Heart left ventricle (tissue), 16 donors: Measurements from ENCODE around the gene ARHGEF7. TPM values are rescaled to one million over a fixed set of nuclear protein-coding genes. Genes with fewer than 3 reads are reported as not detected.

Experiments used
- ATAC-seq, 4 donors: fragments of 200-7000 bp; cut with Tn5 transposase; one replicate each; pipeline ENCODE4 v1.9.1; 2020 to 2022; ENCODE audit warnings: moderate library complexity in 4 of 4, mild to moderate bottlenecking in 3 of 4, moderate number of reproducible peaks in 1 of 4
- DNase-seq, 5 donors: peaks; one replicate each; pipeline ENCODE4 v3.0.0-alpha.2; 2020
- H3K27ac ChIP-seq, 12 donors: fragments of 200-600 bp; sonication (generic) in 4 of 12; one replicate each; pipeline versions ENCODE4 v1.5.0 to v1.8.0; 2016 to 2022; ENCODE audit warnings: mild to moderate bottlenecking in 2 of 12
- H3K27me3 ChIP-seq, 9 donors: fragments of 200-600 bp; sonication (generic) in 2 of 9; one replicate each; pipeline versions ENCODE4 v1.5.1 to v1.8.0; 2016 to 2022; ENCODE audit warnings: mild to moderate bottlenecking in 3 of 9
- H3K36me3 ChIP-seq, 9 donors: fragments of 200-600 bp; sonication (generic) in 2 of 9; one replicate each; pipeline versions ENCODE4 v1.5.0 to v1.8.0; 2018 to 2022; ENCODE audit warnings: mild to moderate bottlenecking in 2 of 9
- H3K4me1 ChIP-seq, 12 donors: fragments of 200-600 bp; sonication (generic) in 4 of 12; one replicate each; pipeline versions ENCODE4 v1.5.0 to v1.8.0; 2016 to 2022; ENCODE audit warnings: mild to moderate bottlenecking in 3 of 12
- H3K4me3 ChIP-seq, 12 donors: fragments of 200-600 bp; sonication (generic) in 4 of 12; one replicate each; pipeline versions ENCODE4 v1.5.0 to v1.8.0; 2017 to 2022; ENCODE audit warnings: mild to moderate bottlenecking in 9 of 12, moderate library complexity in 4 of 12
- H3K9me3 ChIP-seq, 12 donors: fragments of 200-600 bp; sonication (generic) in 4 of 12; one replicate each; pipeline versions ENCODE4 v1.5.0 to v1.8.0; 2016 to 2022; ENCODE audit warnings: mild to moderate bottlenecking in 1 of 12
- POLR2A ChIP-seq, 2 donors: fragments of 450-650 bp; IDR thresholded peaks; one replicate each; pipeline ENCODE4 v1.6.1; 2017; ENCODE audit warnings: antibody characterized with exemption in 2 of 2, mild to moderate bottlenecking in 2 of 2, moderate library complexity in 2 of 2
- WGBS, 4 donors: extraction: QIAGEN DNeasy Blood & Tissue Kit in 2 of 4; methylation state at CpG; one replicate each; pipeline versions ENCODE4 v1.1.5 to v1.1.7; 2013 to 2018; 5-methylcytosine and 5-hydroxymethylcytosine counted together
- intact Hi-C, 10 donors: fragments of 100-400 bp; cut with DNase I; formaldehyde crosslinking; loops; one replicate each; pipeline versions ENCODE4 v1.11.1 to v1.14.2; 2022
- polyA plus RNA-seq, 2 donors: library from polyadenylated mRNA; stranded (reverse); fragments of 200-250 nt; gene quantifications; one replicate each; pipeline ENCODE4 v1.2.3, GENCODE V29; 2013
- total RNA-seq, 9 donors: library from RNA; depleted of rRNA in 2 of 9; stranded (reverse); fragments of >200 nt in 2 of 9; fragmentation: NEBNext Ultra II Directional in 3 of 9; extraction: Animal tissue kit (Norgen Biotek cat#: 25700) in 3 of 9; gene quantifications; one replicate each; pipeline versions ENCODE4 v1.1.0 to v1.2.4, GENCODE V29; 2016 to 2023
- TF ChIP-seq, protein P1 (sequence below), 12 donors: fragments of 200-600 bp; sonication (generic) in 4 of 12; IDR thresholded peaks; one replicate each; pipeline versions ENCODE4 v1.5.0 to v1.8.0; 2018 to 2022; ENCODE audit warnings: antibody characterized with exemption in 12 of 12, mild to moderate bottlenecking in 5 of 12
- donor health status: ischemic (EF 13 %, LVEDD 7.1; RV severe dilation, severe dysfunction).
- donor health status: healthy with polysubstance abuse.
- donor health status: DM: no; HTN: yes; CAD: no.
- donor health status: DM: no; HTN: no; CAD: no.
- donor health status: ischemic (EF 25% LVEDD 6.9; RV normal size, moderate dysfunction).
- donor health status: ischemic (EF 25% LVEDD 5.7; RV mildly dilated, moderate dysfunction).
- donor health status: healthy.
- donor health status: DM: yes; HTN: yes; CAD: no.
- donor health status: ischemic (EF 35%, LVEDD 5.7; RV mildly dilated, moderate dysfunction).
- donor health status: nonischemic (EF 11% LVEDD 7.7; RV severe dilation, severe dysfunction).
- donor health status: DM: yes; HTN: yes; CAD: no.
- donor health status: PGD.
- donor health status: ischemic (EF 29% LVEDD 5.4; RV normal size, mild dysfunction).
- donor health status: nonischemic (EF 23%, LVEDD 6.1; RV moderate dilation, normal function).

ARHGEF7 gene
- total and polyA plus RNA-seq, 11 donors: 16.6 to 60.9 (median 37.5) TPM

DNA sequence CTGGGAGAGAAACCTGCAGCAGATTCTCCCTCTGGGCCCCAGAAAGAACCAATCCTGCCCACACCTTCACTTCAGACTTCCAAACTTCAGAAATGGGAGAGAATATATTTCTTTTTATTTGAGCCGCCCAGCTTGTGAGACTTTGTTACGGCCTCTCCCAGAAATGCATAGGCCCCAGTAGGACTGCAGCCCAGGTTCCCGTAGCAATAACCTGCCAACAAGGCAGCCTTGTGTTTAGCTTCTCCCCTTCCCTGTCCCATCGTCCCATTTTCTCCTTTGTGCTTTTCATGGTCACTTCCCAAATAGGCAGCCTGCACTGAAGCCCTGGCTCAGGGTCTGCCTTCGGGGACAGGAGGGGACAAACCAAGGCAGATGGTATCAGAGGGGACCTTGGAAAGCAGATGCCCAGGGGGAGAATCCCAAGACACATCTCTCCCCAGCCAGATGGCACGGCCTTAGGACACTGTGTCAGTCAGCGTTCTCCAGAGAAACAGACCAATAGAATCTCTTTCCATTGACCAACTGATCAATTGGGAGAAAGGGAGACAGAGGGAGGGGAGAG, 3.7 kb upstream of the ARHGEF7 start:
- 83 to 88% (median 84%) methylated on average over 7 of the region's 7 CpGs for WGBS, 4 donors
- intact Hi-C loops: loop anchor here in 2 of 10 donors (5.0 kb wide), 2 partner anchors 44 to 106 kb away; no protein-coding TSS in a partner anchor
- peaks cover 0 to 59% (median 5%) of the 10 kb centered on the region in 9 donors for H3K27me3 ChIP-seq

DNA sequence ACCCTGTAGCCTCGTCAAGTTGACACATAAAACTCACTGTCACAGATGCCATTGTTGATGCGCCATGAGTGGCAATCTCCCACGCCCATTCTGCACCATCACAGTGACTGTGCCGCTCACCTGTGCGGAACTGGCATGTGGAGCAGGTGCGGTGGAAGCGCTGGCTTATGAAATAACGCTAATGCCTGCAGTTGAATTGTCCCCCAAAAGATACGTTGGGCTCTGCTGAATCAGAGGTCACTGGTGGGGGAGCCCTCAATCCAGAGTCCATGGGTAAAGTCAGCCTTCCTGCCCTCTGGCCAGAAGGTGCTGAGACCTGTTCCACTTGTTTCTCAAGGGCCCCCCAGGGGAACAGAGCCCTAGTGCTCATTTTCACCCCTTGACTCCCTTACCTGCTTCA, 2.9 kb upstream of the ARHGEF7 start:
- intact Hi-C loops: loop anchor here in 2 of 10 donors (5.0 kb wide), 2 partner anchors 45 to 105 kb away; no protein-coding TSS in a partner anchor
- no peak for ATAC-seq
- 90 to 95% (median 93%) methylated on average over 9 of the region's 9 CpGs for WGBS, 4 donors
- Histone ChIP-seq H3K36me3 (no peaks in the 10 kb centered on the region), H3K4me1 (peaks cover 0 to 21% (median 9%) of the 10 kb centered on the region in 12 donors), H3K9me3 (peaks cover 0 to 6% (median 0%) of the 10 kb centered on the region in 12 donors), H3K27ac (no peak overlapping the region), H3K27me3 (peaks cover 0 to 65% (median 5%) of the 10 kb centered on the region in 9 donors), H3K4me3 (no peak overlapping the region)
- TF ChIP-seq POLR2A (IDR thresholded peaks at IDR 0.05): no peak
- TF ChIP-seq, protein P1, sequence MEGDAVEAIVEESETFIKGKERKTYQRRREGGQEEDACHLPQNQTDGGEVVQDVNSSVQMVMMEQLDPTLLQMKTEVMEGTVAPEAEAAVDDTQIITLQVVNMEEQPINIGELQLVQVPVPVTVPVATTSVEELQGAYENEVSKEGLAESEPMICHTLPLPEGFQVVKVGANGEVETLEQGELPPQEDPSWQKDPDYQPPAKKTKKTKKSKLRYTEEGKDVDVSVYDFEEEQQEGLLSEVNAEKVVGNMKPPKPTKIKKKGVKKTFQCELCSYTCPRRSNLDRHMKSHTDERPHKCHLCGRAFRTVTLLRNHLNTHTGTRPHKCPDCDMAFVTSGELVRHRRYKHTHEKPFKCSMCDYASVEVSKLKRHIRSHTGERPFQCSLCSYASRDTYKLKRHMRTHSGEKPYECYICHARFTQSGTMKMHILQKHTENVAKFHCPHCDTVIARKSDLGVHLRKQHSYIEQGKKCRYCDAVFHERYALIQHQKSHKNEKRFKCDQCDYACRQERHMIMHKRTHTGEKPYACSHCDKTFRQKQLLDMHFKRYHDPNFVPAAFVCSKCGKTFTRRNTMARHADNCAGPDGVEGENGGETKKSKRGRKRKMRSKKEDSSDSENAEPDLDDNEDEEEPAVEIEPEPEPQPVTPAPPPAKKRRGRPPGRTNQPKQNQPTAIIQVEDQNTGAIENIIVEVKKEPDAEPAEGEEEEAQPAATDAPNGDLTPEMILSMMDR (IDR thresholded peaks at IDR 0.05): no peak
- DNase-seq: no peak

More for the DNA sequence above, 3.7 kb upstream of the ARHGEF7 start:
- TF ChIP-seq, protein P1 (IDR thresholded peaks at IDR 0.05): no peak
- ATAC-seq: no peak
- Histone ChIP-seq H3K9me3 (peaks cover 0 to 6% (median 0%) of the 10 kb centered on the region in 12 donors), H3K4me3 (no peak overlapping the region), H3K27ac (no peak overlapping the region), H3K4me1 (peaks cover 0 to 14% (median 6%) of the 10 kb centered on the region in 12 donors), H3K36me3 (no peaks in the 10 kb centered on the region)
- DNase-seq: no peak

DNA sequence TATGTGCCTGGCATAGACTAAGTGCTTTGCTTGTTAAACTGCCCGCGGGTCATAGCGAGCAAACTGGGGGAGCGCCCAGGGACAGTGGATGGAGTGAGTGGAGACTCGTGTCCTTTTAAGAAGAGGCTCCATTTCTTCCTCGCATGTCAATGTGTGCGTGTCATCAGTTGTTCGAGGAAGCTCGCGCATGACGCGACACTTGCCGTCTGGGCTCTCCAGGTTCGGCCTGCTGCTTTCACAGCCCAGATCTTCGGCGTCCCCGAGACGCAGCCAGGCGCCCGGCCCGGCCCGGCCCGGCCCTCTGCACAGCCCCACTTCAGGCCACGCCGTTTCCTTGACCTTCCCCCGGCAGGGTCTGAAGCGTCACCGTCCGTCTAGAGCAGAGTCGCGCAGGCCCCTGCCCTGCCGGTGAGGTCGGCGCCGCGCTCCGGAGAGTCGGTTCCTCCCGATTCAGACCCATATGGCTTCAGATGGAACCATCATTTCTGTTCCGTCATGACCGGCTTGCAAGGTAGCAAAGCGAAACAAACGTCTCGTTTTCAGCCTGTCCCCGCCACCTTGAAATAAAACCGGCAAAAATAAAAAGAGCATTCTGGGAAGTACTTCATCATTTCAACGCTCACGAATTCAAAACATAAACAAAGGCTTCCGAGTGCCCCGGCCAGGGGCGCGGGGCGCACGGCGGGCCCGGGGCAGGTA, 599 bp upstream of the ARHGEF7 start:
- H3K9me3 ChIP-seq: peaks cover 0 to 6% (median 0%) of the 10 kb centered on the region in 12 donors
- 1 to 4% (median 2%) methylated on average over 38 to 56 of the region's 56 CpGs for WGBS, 4 donors
- peak; percentile 46 to 79 (median 61) for DNase-seq
- ATAC-seq: peak in 3 of 4 donors; percentile 69 to 78 (median 70)
- TF ChIP-seq POLR2A (IDR thresholded peaks at IDR 0.05): no peak
- TF ChIP-seq, protein P1 (IDR thresholded peaks at IDR 0.05): no peak
- H3K27me3 ChIP-seq: peaks cover 0 to 68% (median 5%) of the 10 kb centered on the region in 9 donors
- H3K27ac ChIP-seq: peak overlapping the region; percentile 20 to 88 (median 78)
- peak overlapping the region; percentile 39 to 78 (median 64) for H3K4me3 ChIP-seq
- H3K4me1 ChIP-seq: peaks cover 0 to 22% (median 9%) of the 10 kb centered on the region in 12 donors
- intact Hi-C loops: loop anchor here in 2 of 10 donors (5.0 kb wide), 2 partner anchors 47 to 103 kb away; no protein-coding TSS in a partner anchor
- H3K36me3 ChIP-seq: no peaks in the 10 kb centered on the region

DNA sequence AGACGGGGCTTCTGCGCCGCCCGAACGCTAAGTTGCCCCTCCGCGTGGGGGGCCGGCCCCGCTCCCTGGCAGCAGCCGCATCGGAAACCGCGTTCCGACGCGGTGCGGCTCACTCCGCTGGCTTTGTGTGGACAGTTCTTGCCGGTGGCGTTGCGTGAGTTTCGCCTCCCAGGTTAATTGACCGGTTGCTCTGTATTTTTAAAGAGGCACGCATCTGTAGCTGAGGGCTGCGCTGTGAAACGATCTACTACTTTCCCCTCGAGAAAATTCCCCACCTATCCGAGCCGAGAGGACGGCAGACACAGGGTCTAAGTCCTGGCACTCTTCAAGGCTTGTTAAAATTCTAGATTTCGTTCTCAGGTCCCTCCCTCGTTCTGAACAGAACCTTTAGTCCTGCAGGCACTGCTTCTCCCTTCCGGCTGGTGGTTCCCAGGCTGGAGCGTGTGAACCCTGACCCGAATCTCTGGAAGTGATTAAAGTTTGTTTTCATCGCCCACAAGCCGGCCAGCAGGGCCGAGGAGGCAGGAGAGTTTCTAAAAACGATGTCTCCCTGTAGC, 933 bp downstream of the ARHGEF7 start:
- no peaks in the 10 kb centered on the region for H3K36me3 ChIP-seq
- ATAC-seq: peak; percentile 54 to 83 (median 69)
- peak; percentile 66 to 76 (median 73) for DNase-seq
- peak overlapping the region; percentile 67 to 88 (median 81) for H3K27ac ChIP-seq
- TF ChIP-seq POLR2A (IDR thresholded peaks at IDR 0.05): no peak
- TF ChIP-seq, protein P1 (IDR thresholded peaks at IDR 0.05): no peak
- peaks cover 0 to 60% (median 5%) of the 10 kb centered on the region in 9 donors for H3K27me3 ChIP-seq
- WGBS, 4 donors: 1 to 2% (median 1%) methylated on average over 30 to 39 of the region's 39 CpGs
- H3K4me1 ChIP-seq: peaks cover 0 to 33% (median 11%) of the 10 kb centered on the region in 12 donors
- intact Hi-C loops: loop anchor here in 2 of 10 donors (2.0 kb wide), 2 partner anchors 37 to 61 kb away; no protein-coding TSS in a partner anchor
- peak overlapping the region; percentile 46 to 78 (median 64) for H3K4me3 ChIP-seq
- H3K9me3 ChIP-seq: no peaks in the 10 kb centered on the region
